K562 (cell line): Measurements from ENCODE around the gene OR52K1. TPM values are rescaled to one million over a fixed set of nuclear protein-coding genes. Genes with fewer than 3 reads are reported as not detected.

Experiments
- ASH1L ChIP-seq: fragments of 450-650 bp; IDR thresholded peaks from 2 replicates; pipeline ENCODE4 v1.6.1; 2018; ENCODE audit warnings: borderline replicate concordance, mild to moderate bottlenecking, low read depth; ENCODE audit not compliant: partially characterized antibody
- BMI1 ChIP-seq: fragments of 150-350 bp; IDR thresholded peaks from 2 replicates; pipeline ENCODE4 v1.6.1; 2014; ENCODE audit warnings: low read length
- CHD1 ChIP-seq: fragments of 200-600 bp; sonication (generic); IDR thresholded peaks from one replicate; pipeline ENCODE4 v1.6.1; 2012; ENCODE audit warnings: mild to moderate bottlenecking, moderate library complexity, low read length, inconsistent platforms
- GATAD2A ChIP-seq: fragments of 450-650 bp; IDR thresholded peaks from 2 replicates; pipeline ENCODE4 v1.6.1; 2017
- GTF2A2 ChIP-seq: IDR thresholded peaks from 2 replicates; pipeline ENCODE4 v1.6.1; 2016; ENCODE audit warnings: mild to moderate bottlenecking, missing genetic modification characterization, missing compliant biosample characterization
- PTBP1 ChIP-seq: fragments of 200-400 bp; formaldehyde crosslinking; IDR thresholded peaks from 2 replicates; pipeline ENCODE4 v1.6.1; 2017; ENCODE audit warnings: low read depth, low read length
- SMARCE1 ChIP-seq: fragments of 450-650 bp; IDR thresholded peaks from 2 replicates; pipeline ENCODE4 v1.7.1; 2016; ENCODE audit warnings: mild to moderate bottlenecking
- polyA plus RNA-seq, 8 experiments: library from polyadenylated mRNA; depleted of rRNA in 4 of 8; stranded (reverse) in 5 of 8; unstranded in 3 of 8; fragments of >200 nt; fragmentation: Nextera tagmentation in 2 of 8; fragmentation: Illumina TruSeq in 1 of 8; extraction: Ambion mirVana in 2 of 8; extraction: Trizol in 1 of 8; gene quantifications; 2 replicates each; pipeline versions ENCODE4 v1.2.1 to v1.2.3, GENCODE V29; 2011 to 2014; ENCODE audit warnings: inconsistent platforms in 1 of 8, missing spikeins in 1 of 8
- total RNA-seq, 7 experiments: library from RNA; depleted of rRNA in 6 of 7; stranded (reverse); fragments of >200 nt in 6 of 7; fragmentation: Illumina TruSeq in 2 of 7; extraction: Trizol in 2 of 7; gene quantifications; 2 replicates each; pipeline versions ENCODE4 v1.2.1 to v1.2.3, GENCODE V29; 2011 to 2021; ENCODE audit warnings: low replicate concordance in 1 of 7
- TF ChIP-seq, protein P1 (sequence below): fragments of 450-650 bp; IDR thresholded peaks from 2 replicates; pipeline ENCODE4 v1.6.1; 2016; ENCODE audit warnings: mild to moderate bottlenecking, moderate library complexity
- TF ChIP-seq, protein P2 (sequence below): sonication (generic); formaldehyde crosslinking; IDR thresholded peaks from 2 replicates; pipeline ENCODE4 v1.8.0; 2022; ENCODE audit warnings: mild to moderate bottlenecking, missing genetic modification reagents, borderline replicate concordance

The OR52K1 gene
- total and polyA plus RNA-seq, 9 of the 15 experiments (the other 6 are each of a cell fraction or from before 2014, with no cell fraction given): not detected

DNA sequence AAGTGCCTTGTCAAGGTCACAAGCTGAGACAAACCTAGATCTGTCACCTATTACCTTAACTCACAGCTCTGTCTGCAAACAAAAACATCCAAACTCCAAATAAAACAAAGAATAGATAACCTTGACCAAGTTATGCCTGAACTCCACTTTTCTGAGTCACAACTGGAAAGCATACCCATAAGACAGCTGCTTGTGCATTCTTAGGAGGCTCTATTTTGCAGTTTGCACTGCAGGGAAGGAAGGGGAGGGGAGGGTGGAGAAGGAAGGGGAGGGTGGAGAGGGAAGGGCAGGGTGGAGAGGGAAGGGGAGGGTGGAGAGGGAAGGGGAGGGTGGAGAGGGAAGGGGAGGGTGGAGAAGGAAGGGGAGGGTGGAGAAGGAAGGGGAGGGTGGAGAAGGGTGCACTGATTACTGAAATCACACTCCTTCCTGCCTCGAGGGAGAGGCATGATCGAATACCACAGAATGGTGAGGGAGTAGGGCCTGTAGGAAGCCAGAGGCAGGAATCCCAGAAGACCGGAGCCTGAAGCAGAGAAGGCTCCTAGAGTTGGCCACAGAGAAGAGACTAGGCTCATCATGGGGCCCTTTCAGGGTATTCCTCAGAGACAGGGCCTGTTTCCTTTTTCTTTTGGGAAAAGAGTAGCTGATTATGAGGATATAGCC lies 39.1 kb upstream of the OR52K1 start (continued):
- TF ChIP-seq, protein P1, sequence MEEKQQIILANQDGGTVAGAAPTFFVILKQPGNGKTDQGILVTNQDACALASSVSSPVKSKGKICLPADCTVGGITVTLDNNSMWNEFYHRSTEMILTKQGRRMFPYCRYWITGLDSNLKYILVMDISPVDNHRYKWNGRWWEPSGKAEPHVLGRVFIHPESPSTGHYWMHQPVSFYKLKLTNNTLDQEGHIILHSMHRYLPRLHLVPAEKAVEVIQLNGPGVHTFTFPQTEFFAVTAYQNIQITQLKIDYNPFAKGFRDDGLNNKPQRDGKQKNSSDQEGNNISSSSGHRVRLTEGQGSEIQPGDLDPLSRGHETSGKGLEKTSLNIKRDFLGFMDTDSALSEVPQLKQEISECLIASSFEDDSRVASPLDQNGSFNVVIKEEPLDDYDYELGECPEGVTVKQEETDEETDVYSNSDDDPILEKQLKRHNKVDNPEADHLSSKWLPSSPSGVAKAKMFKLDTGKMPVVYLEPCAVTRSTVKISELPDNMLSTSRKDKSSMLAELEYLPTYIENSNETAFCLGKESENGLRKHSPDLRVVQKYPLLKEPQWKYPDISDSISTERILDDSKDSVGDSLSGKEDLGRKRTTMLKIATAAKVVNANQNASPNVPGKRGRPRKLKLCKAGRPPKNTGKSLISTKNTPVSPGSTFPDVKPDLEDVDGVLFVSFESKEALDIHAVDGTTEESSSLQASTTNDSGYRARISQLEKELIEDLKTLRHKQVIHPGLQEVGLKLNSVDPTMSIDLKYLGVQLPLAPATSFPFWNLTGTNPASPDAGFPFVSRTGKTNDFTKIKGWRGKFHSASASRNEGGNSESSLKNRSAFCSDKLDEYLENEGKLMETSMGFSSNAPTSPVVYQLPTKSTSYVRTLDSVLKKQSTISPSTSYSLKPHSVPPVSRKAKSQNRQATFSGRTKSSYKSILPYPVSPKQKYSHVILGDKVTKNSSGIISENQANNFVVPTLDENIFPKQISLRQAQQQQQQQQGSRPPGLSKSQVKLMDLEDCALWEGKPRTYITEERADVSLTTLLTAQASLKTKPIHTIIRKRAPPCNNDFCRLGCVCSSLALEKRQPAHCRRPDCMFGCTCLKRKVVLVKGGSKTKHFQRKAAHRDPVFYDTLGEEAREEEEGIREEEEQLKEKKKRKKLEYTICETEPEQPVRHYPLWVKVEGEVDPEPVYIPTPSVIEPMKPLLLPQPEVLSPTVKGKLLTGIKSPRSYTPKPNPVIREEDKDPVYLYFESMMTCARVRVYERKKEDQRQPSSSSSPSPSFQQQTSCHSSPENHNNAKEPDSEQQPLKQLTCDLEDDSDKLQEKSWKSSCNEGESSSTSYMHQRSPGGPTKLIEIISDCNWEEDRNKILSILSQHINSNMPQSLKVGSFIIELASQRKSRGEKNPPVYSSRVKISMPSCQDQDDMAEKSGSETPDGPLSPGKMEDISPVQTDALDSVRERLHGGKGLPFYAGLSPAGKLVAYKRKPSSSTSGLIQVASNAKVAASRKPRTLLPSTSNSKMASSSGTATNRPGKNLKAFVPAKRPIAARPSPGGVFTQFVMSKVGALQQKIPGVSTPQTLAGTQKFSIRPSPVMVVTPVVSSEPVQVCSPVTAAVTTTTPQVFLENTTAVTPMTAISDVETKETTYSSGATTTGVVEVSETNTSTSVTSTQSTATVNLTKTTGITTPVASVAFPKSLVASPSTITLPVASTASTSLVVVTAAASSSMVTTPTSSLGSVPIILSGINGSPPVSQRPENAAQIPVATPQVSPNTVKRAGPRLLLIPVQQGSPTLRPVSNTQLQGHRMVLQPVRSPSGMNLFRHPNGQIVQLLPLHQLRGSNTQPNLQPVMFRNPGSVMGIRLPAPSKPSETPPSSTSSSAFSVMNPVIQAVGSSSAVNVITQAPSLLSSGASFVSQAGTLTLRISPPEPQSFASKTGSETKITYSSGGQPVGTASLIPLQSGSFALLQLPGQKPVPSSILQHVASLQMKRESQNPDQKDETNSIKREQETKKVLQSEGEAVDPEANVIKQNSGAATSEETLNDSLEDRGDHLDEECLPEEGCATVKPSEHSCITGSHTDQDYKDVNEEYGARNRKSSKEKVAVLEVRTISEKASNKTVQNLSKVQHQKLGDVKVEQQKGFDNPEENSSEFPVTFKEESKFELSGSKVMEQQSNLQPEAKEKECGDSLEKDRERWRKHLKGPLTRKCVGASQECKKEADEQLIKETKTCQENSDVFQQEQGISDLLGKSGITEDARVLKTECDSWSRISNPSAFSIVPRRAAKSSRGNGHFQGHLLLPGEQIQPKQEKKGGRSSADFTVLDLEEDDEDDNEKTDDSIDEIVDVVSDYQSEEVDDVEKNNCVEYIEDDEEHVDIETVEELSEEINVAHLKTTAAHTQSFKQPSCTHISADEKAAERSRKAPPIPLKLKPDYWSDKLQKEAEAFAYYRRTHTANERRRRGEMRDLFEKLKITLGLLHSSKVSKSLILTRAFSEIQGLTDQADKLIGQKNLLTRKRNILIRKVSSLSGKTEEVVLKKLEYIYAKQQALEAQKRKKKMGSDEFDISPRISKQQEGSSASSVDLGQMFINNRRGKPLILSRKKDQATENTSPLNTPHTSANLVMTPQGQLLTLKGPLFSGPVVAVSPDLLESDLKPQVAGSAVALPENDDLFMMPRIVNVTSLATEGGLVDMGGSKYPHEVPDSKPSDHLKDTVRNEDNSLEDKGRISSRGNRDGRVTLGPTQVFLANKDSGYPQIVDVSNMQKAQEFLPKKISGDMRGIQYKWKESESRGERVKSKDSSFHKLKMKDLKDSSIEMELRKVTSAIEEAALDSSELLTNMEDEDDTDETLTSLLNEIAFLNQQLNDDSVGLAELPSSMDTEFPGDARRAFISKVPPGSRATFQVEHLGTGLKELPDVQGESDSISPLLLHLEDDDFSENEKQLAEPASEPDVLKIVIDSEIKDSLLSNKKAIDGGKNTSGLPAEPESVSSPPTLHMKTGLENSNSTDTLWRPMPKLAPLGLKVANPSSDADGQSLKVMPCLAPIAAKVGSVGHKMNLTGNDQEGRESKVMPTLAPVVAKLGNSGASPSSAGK: no peak
- TF ChIP-seq, protein P2, sequence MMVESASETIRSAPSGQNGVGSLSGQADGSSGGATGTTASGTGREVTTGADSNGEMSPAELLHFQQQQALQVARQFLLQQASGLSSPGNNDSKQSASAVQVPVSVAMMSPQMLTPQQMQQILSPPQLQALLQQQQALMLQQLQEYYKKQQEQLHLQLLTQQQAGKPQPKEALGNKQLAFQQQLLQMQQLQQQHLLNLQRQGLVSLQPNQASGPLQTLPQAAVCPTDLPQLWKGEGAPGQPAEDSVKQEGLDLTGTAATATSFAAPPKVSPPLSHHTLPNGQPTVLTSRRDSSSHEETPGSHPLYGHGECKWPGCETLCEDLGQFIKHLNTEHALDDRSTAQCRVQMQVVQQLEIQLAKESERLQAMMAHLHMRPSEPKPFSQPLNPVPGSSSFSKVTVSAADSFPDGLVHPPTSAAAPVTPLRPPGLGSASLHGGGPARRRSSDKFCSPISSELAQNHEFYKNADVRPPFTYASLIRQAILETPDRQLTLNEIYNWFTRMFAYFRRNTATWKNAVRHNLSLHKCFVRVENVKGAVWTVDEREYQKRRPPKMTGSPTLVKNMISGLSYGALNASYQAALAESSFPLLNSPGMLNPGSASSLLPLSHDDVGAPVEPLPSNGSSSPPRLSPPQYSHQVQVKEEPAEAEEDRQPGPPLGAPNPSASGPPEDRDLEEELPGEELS (CRISPR knock-in tag): no peak
- TF ChIP-seq BMI1 (no peak), PTBP1 (no peak), SMARCE1 (no peak), GATAD2A (no peak), GTF2A2 (tag) (no peak), ASH1L (no peak), CHD1 (no peak)
